Activated T-cell treated with anti-CD3 and anti-CD28 coated beads for 48 hours (primary cell): ENCODE results near the gene IFRD1.
"Not testable (repeated sequence)": the region's sequence is repeated elsewhere in the genome, so short reads cannot be mapped to it uniquely, and the experiment has no call there.

ENCODE experiments used
- DNase-seq: peaks from one replicate; pipeline ENCODE4 v3.0.0-alpha.2; 2020; ENCODE audit warnings: low read depth

IFRD1 gene

GRCh38 chr7:112444505-112444904, 5.8 kb upstream of the IFRD1 start:
- no peak for DNase-seq

- no peak for DNase-seq
Measured at GRCh38 chr7:112446431-112446830, 3.8 kb upstream of the IFRD1 start.

GRCh38 chr7:112447406-112447805, 2.9 kb upstream of the IFRD1 start:
- DNase-seq, result no peak

- no peak for DNase-seq
Measured at GRCh38 chr7:112448381-112448780, 1.9 kb upstream of the IFRD1 start.

GRCh38 chr7:112448891-112449290, 1.4 kb upstream of the IFRD1 start:
- no peak for DNase-seq

GRCh38 chr7:112449353-112449752, 907 bp upstream of the IFRD1 start:
- peak; percentile 31 for DNase-seq

- DNase-seq, result peak; percentile 77
Measured at GRCh38 chr7:112450807-112451761, 824 bp downstream of the IFRD1 start.

- DNase-seq, result no peak
Measured at GRCh38 chr7:112452102-112452888, 2.0 kb downstream of the IFRD1 start.

GRCh38 chr7:112453505-112454171, 3.4 kb downstream of the IFRD1 start:
- no peak for DNase-seq

GRCh38 chr7:112454191-112454590, 3.9 kb downstream of the IFRD1 start:
- not testable (repeated sequence) for DNase-seq

GRCh38 chr7:112459645-112460044, 9.4 kb downstream of the IFRD1 start:
- DNase-seq, result no peak

GRCh38 chr7:112462236-112462635, 12.0 kb downstream of the IFRD1 start:
- DNase-seq, result no peak

- DNase-seq, result no peak
Measured at GRCh38 chr7:112467867-112468266, 17.6 kb downstream of the IFRD1 start.

GRCh38 chr7:112470194-112470593, 19.9 kb downstream of the IFRD1 start:
- no peak for DNase-seq

- DNase-seq, result no peak
Measured at GRCh38 chr7:112476390-112477052, 26.3 kb downstream of the IFRD1 start.

GRCh38 chr7:112481121-112481736, 31.0 kb downstream of the IFRD1 start:
- no peak for DNase-seq

- DNase-seq, result no peak
Measured at GRCh38 chr7:112481833-112482670, 31.8 kb downstream of the IFRD1 start.

- no peak for DNase-seq
Measured at GRCh38 chr7:112484671-112485167, 34.5 kb downstream of the IFRD1 start.

GRCh38 chr7:112485766-112486165, 35.5 kb downstream of the IFRD1 start:
- DNase-seq, result no peak
